Tibial artery (tissue), 4 donors: Measurements from ENCODE around the gene ADD2.

Experiments
- DNase-seq, 2 donors: peaks; one replicate each; pipeline ENCODE4 v3.0.0-alpha.2; 2019
- H3K27ac ChIP-seq, 2 donors: fragments of 200-600 bp; sonication (generic) in 1 of 2; 1 replicate in 1 of 2; 2 replicates in 1 of 2; pipeline ENCODE4 v1.5.1; 2018 to 2019; ENCODE audit warnings: mild to moderate bottlenecking in 1 of 2
- H3K27me3 ChIP-seq, 2 donors: fragments of 200-600 bp; sonication (generic) in 1 of 2; one replicate each; pipeline versions ENCODE4 v1.5.1 to v1.6.0; 2016 to 2019
- H3K36me3 ChIP-seq, 3 donors: fragments of 200-600 bp; sonication (generic) in 2 of 3; one replicate each; pipeline ENCODE4 v1.5.1; 2016 to 2019; ENCODE audit warnings: mild to moderate bottlenecking in 2 of 3
- H3K4me1 ChIP-seq, 4 donors: fragments of 200-600 bp; sonication (generic) in 2 of 4; 1 replicate in 3 of 4; 2 replicates in 1 of 4; pipeline ENCODE4 v1.5.1; 2016 to 2019
- H3K4me3 ChIP-seq, 2 donors: fragments of 200-600 bp; sonication (generic) in 1 of 2; 1 replicate in 1 of 2; 2 replicates in 1 of 2; pipeline ENCODE4 v1.5.1; 2018 to 2019; ENCODE audit warnings: mild to moderate bottlenecking in 2 of 2
- H3K9me3 ChIP-seq, 3 donors: fragments of 200-600 bp; sonication (generic) in 1 of 3; one replicate each; pipeline ENCODE4 v1.5.1; 2016 to 2019
- CTCF ChIP-seq, 2 experiments: fragments of 200-600 bp in 1 of 2; fragments of 450-650 bp in 1 of 2; IDR thresholded peaks; one replicate each; pipeline ENCODE4 v1.5.1; 2017 to 2019; ENCODE audit warnings: antibody characterized with exemption in 2 of 2, mild to moderate bottlenecking in 1 of 2, moderate library complexity in 1 of 2
- intact Hi-C: fragments of 100-400 bp; cut with DNase I; formaldehyde crosslinking; loops from one replicate; pipeline ENCODE4 v1.15.0; 2023; ENCODE audit warnings: low total_unique reads

The ADD2 gene

GRCh38 chr2:70747284-70747683 lies 20.7 kb downstream of the ADD2 start:
- H3K9me3 ChIP-seq, result no peaks in the 10 kb centered on the region
- intact Hi-C loops, result no loop called here

DNA sequence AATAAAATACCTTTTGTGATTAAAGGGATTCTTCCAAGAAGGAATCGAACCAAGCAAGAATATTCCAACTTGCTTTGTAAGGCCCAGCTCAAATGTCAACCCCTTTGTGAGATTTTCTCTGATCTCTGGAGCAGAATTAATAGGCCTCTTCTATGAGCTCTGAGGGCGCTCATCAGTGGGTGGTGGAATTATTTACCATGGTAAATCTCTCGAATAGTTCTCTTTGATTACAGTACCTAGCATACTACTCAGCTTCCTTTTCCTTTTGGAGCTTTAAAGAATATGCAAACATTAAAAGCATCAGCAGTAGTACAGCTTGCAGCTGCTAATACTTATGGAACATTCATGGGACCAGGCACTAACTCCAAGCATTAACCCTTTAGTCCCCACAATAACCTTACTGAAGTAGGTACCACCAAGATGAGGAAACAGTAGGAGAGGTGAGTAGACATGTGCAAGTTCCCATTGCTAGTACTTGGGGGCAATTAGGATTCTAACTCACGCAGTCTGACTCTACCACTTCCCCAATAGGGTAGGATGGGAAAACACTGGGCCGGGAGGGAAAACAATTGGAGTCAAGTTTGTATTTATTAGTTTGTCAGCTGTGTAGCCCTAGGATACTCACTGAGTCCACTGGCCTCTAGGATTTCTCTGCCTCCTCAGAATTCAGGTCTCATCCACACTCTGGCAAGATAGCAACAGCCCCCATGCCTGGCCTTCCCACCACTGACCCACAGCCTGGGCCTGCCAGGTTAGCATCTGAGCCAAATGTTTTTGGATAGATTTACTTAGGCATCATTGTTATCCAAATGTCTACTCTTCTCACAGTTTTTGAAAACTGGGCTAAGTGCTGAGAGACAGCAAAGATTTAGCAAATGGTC lies 21.7 kb downstream of the ADD2 start:
- intact Hi-C loops, result no loop called here
- no peak for DNase-seq
- no peak overlapping the region for H3K27ac ChIP-seq
- H3K9me3 ChIP-seq, result no peaks in the 10 kb centered on the region
- TF ChIP-seq CTCF (IDR thresholded peaks at IDR 0.05), result no peak
- no peaks in the 10 kb centered on the region for H3K27me3 ChIP-seq
- no peaks in the 10 kb centered on the region for H3K36me3 ChIP-seq
- no peak overlapping the region for H3K4me3 ChIP-seq
- H3K4me1 ChIP-seq, result no peaks in the 10 kb centered on the region

More at GRCh38 chr2:70747284-70747683, 20.7 kb downstream of the ADD2 start:
- Histone ChIP-seq H3K36me3 (no peaks in the 10 kb centered on the region), H3K27me3 (no peaks in the 10 kb centered on the region), H3K4me1 (no peaks in the 10 kb centered on the region), H3K4me3 (no peak overlapping the region), H3K27ac (no peak overlapping the region)
- no peak for DNase-seq
- TF ChIP-seq CTCF (IDR thresholded peaks at IDR 0.05), result no peak

GRCh38 chr2:70745276-70745825 lies 22.6 kb downstream of the ADD2 start:
- Histone ChIP-seq H3K9me3 (no peaks in the 10 kb centered on the region), H3K36me3 (no peaks in the 10 kb centered on the region), H3K27ac (no peak overlapping the region), H3K27me3 (no peaks in the 10 kb centered on the region), H3K4me3 (no peak overlapping the region), H3K4me1 (no peaks in the 10 kb centered on the region)
- TF ChIP-seq CTCF (IDR thresholded peaks at IDR 0.05), result no peak
- DNase-seq, result no peak
- intact Hi-C loops, result no loop called here

DNA sequence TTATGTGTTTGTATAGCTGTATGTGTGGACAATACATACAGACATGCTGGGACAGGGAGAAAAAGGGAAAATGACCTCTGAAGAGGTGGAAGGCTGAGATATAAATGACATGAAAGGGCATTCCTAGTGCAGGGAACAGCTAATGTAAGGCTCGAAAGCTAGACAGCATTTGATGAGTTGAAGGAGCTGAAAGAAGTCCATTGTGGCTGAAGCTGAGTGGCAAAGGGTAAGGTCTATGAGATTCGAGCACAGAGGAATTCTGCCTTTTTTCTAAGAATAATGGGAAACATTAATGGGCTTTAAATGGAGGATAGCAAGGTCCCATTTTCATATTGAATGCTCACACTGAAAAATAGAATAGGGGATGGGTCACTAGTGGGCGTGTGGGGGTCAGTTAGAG lies 23.6 kb downstream of the ADD2 start:
- DNase-seq, result no peak
- H3K4me1 ChIP-seq, result no peaks in the 10 kb centered on the region
- H3K9me3 ChIP-seq, result peaks cover 0 to 3% (median 0%) of the 10 kb centered on the region in 3 donors
- no peaks in the 10 kb centered on the region for H3K27me3 ChIP-seq
- no peak for TF ChIP-seq CTCF (IDR thresholded peaks at IDR 0.05)
- intact Hi-C loops, result no loop called here
- H3K36me3 ChIP-seq, result no peaks in the 10 kb centered on the region
- no peak overlapping the region for H3K27ac ChIP-seq
- H3K4me3 ChIP-seq, result no peak overlapping the region

DNA sequence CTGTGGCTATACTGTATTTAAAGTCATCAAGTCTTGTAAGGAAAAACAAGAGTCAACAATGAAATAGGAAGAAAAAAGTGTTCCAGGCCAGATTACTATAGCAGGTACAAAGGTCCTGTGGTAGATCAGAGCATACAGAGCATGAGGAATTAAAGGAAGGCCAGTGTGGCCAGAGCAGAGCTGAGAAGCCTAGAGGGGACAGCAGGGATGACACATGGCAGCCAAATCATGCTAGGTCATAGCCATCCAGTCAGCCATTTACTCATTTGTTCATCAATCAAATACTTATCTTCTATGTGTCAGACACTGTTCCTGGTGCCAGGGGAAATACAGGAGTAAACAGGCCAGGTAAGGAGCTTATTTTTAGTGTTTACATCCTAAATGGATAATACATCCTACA lies 24.3 kb downstream of the ADD2 start:
- Histone ChIP-seq H3K4me3 (no peak overlapping the region), H3K36me3 (no peaks in the 10 kb centered on the region), H3K27ac (no peak overlapping the region), H3K9me3 (peaks cover 0 to 5% (median 0%) of the 10 kb centered on the region in 3 donors), H3K4me1 (no peaks in the 10 kb centered on the region), H3K27me3 (no peaks in the 10 kb centered on the region)
- intact Hi-C loops, result no loop called here
- no peak for DNase-seq
- TF ChIP-seq CTCF (IDR thresholded peaks at IDR 0.05), result no peak
